ENCODE data around the gene OR5K4.

OR5K4 gene

GRCh38 chr3:98353554-98353953 is at the start of gene OR5K4:
Gene OR5K4, plus strand, starts transcription at chr3:98353854. Its CDS starts 0 bp downstream, at chr3:98353854.
- no peak for FAIRE-seq

GRCh38 chr3:98322101-98322500 is 31.6 kb upstream of the OR5K4 start:
- FAIRE-seq, result no peak

- no peak for FAIRE-seq
Measured at GRCh38 chr3:98322686-98323085, 31.0 kb upstream of the OR5K4 start.

GRCh38 chr3:98323425-98323824 is 30.2 kb upstream of the OR5K4 start:
- no peak for FAIRE-seq

GRCh38 chr3:98325055-98325454 is 28.6 kb upstream of the OR5K4 start:
- FAIRE-seq, result no peak

GRCh38 chr3:98326105-98326893 is 27.4 kb upstream of the OR5K4 start:
- FAIRE-seq, result no peak

- FAIRE-seq, result no peak
Measured at GRCh38 chr3:98326945-98327344, 26.7 kb upstream of the OR5K4 start.

GRCh38 chr3:98328933-98329332 is 24.7 kb upstream of the OR5K4 start:
- no peak for FAIRE-seq

GRCh38 chr3:98329392-98330124 is 24.1 kb upstream of the OR5K4 start:
- no peak for FAIRE-seq

- FAIRE-seq, result no peak
Measured at GRCh38 chr3:98331329-98331728, 22.3 kb upstream of the OR5K4 start.

GRCh38 chr3:98333989-98334606 is 19.6 kb upstream of the OR5K4 start:
- FAIRE-seq, result no peak

- FAIRE-seq, result no peak
Measured at GRCh38 chr3:98339031-98339430, 14.6 kb upstream of the OR5K4 start.

- no peak for FAIRE-seq
Measured at GRCh38 chr3:98341758-98342157, 11.9 kb upstream of the OR5K4 start.

GRCh38 chr3:98343647-98344507 is 9.8 kb upstream of the OR5K4 start:
- no peak for FAIRE-seq

- FAIRE-seq, result no peak
Measured at GRCh38 chr3:98350082-98350481, 3.6 kb upstream of the OR5K4 start.

- no peak for FAIRE-seq
Measured at GRCh38 chr3:98359250-98359649, 5.6 kb downstream of the OR5K4 start.

- no peak for FAIRE-seq
Measured at GRCh38 chr3:98359993-98360675, 6.5 kb downstream of the OR5K4 start.

- FAIRE-seq, result no peak
Measured at GRCh38 chr3:98360681-98361080, 7.0 kb downstream of the OR5K4 start.

GRCh38 chr3:98361289-98361688 is 7.6 kb downstream of the OR5K4 start:
- no peak for FAIRE-seq

- no peak for FAIRE-seq
Measured at GRCh38 chr3:98367464-98368246, 14.0 kb downstream of the OR5K4 start.

- FAIRE-seq, result no peak
Measured at GRCh38 chr3:98371186-98371585, 17.5 kb downstream of the OR5K4 start.
